ENCODE results near the gene MYL10. TPM values are rescaled to one million over a fixed set of nuclear protein-coding genes. Genes with fewer than 3 reads are reported as not detected.

Gene MYL10
- total RNA-seq, 4 donors from 2014 or later = not detected

DNA sequence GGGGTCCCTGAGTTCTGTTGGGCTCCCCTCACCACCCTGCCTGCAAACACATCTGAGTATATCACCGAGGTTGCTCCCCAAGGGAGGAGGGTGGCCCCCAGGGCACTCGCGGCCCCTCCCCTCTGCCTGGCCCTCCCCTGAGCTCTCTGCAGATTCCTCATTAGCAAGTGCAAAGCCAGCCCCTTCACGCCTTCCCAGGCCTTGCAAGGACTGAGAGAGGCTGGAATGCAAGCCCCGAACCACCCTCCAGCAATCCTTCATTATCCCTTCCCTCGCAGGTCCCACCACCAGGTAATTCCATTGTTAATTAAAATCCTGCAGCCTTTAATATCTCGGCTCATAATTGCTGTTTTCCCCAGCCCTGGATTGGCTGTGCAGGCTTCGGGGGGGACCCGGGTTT is 35.3 kb upstream of the MYL10 start:
- intact Hi-C loops (cut with DNase I; ENCODE audit: low total_unique reads) = no loop called here
- no peak overlapping the region for H3K4me3 ChIP-seq (ENCODE audit: low read depth, poor library complexity, severe bottlenecking)
- DNase-seq (ENCODE audit: low spot score in 2 of 2) = no peak
- 38 to 42% methylated on average over 8 of the region's 9 CpGs for WGBS, 2 donors
- TF ChIP-seq POLR2A (IDR thresholded peaks at IDR 0.05) = no peak
- TF ChIP-seq, protein P1, sequence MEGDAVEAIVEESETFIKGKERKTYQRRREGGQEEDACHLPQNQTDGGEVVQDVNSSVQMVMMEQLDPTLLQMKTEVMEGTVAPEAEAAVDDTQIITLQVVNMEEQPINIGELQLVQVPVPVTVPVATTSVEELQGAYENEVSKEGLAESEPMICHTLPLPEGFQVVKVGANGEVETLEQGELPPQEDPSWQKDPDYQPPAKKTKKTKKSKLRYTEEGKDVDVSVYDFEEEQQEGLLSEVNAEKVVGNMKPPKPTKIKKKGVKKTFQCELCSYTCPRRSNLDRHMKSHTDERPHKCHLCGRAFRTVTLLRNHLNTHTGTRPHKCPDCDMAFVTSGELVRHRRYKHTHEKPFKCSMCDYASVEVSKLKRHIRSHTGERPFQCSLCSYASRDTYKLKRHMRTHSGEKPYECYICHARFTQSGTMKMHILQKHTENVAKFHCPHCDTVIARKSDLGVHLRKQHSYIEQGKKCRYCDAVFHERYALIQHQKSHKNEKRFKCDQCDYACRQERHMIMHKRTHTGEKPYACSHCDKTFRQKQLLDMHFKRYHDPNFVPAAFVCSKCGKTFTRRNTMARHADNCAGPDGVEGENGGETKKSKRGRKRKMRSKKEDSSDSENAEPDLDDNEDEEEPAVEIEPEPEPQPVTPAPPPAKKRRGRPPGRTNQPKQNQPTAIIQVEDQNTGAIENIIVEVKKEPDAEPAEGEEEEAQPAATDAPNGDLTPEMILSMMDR (IDR thresholded peaks at IDR 0.05) = no peak

DNA sequence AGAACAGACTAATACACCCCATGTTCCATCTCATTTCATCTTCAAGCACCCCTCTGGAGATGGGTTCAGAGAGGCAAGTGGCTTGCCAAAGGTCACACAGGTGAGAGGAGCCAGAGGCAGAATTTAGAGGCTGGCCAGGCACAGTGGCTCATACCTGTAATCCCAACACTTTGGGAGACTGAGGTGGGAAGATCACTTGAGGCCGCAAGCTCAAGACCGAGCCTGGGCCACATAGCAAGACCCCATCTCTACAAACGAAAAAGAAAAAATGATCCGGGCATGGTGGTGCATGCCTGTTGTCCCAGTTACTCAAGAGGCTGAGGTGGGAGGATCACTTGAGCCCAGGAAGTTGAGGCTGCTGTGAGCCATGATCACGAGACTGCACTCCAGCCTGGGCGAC is 34.7 kb upstream of the MYL10 start:
- intact Hi-C loops (cut with DNase I; ENCODE audit: low total_unique reads) = no loop called here
- 80 to 93% methylated on average over 6 of the region's 6 CpGs for WGBS, 2 donors
- no peak for DNase-seq (ENCODE audit: low spot score in 2 of 2)
- TF ChIP-seq POLR2A (IDR thresholded peaks at IDR 0.05) = no peak
- TF ChIP-seq, protein P1 (IDR thresholded peaks at IDR 0.05) = no peak
- no peak overlapping the region for H3K4me3 ChIP-seq (ENCODE audit: low read depth, poor library complexity, severe bottlenecking)

DNA sequence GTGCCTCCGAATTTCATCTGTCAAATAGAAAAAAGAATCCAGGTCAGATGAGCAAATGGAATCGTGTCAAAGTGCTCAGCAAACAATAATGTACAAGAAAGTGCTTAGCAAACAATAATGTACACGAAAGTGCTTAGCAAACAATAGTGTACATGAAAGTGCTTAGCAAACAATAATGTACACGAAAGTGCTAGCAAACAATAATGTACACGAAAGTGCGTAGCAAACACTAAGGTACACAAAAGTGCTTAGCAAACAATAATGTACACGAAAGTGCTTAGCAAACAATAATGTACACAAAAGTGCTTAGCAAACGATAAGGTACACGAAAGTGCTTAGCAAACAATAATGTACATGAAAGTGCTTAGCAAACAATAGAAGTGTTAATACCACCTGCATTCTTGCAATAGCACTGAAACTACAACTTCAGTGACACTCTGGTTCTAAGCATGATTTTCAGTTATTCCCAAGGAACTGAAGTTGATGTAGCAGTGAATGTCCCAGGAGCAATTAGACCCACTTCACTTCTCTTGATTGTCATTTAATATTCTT is 33.4 kb upstream of the MYL10 start:
- TF ChIP-seq, protein P1 (IDR thresholded peaks at IDR 0.05) = no peak
- no peak for TF ChIP-seq POLR2A (IDR thresholded peaks at IDR 0.05)
- intact Hi-C loops (cut with DNase I; ENCODE audit: low total_unique reads) = no loop called here
- 83 to 85% methylated on average over 9 of the region's 9 CpGs for WGBS, 2 donors
- H3K4me3 ChIP-seq (ENCODE audit: low read depth, poor library complexity, severe bottlenecking) = no peak overlapping the region
- no peak for DNase-seq (ENCODE audit: low spot score in 2 of 2)

DNA sequence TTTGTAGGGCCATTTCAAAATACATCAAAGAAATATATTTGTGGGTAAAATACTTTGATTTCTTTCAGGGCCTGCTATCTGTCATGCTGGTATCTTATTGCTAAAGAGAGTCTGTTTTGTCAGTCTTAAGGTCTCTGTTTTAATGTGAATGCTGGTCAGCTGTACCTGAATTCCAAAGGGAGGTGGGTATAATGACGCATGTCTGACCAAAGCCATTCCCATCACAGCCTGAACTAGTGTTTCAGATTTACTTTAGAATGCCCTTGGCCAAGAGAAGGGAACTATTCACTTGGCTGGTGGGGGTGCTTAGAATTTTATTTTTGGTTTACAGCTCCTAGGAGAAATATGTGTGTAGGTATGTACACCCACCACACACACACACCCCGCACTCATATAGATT is 30.6 kb upstream of the MYL10 start:
- intact Hi-C loops (cut with DNase I; ENCODE audit: low total_unique reads) = no loop called here
- no peak overlapping the region for H3K4me3 ChIP-seq (ENCODE audit: low read depth, poor library complexity, severe bottlenecking)
- DNase-seq (ENCODE audit: low spot score in 2 of 2) = no peak
- TF ChIP-seq, protein P1 (IDR thresholded peaks at IDR 0.05) = no peak
- no peak for TF ChIP-seq POLR2A (IDR thresholded peaks at IDR 0.05)
- WGBS, 2 donors = 85 to 88% methylated on average over 2 of the region's 2 CpGs

DNA sequence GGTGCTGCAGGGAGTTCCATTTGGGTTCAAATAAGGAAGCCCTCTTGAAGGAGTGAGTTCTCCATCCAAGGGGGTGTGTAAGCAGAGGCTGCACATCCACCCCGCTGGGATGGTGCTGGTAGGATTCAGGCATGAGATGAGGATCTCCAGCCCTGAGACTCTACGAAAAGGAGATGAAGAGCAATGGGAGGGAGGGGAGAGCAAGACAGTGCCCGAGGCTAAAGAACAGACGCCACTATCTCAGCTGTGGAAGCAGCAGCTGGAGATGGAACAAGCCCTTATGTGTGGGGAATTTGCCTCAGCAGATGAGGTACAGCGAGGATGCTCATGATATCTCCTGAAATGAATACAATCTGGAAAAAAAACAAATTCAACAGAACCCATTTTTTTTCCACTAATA is 28.1 kb upstream of the MYL10 start:
- H3K4me3 ChIP-seq (ENCODE audit: low read depth, poor library complexity, severe bottlenecking) = no peak overlapping the region

More for the DNA sequence above, 28.1 kb upstream of the MYL10 start:
- no peak for TF ChIP-seq POLR2A (IDR thresholded peaks at IDR 0.05)
- TF ChIP-seq, protein P1 (IDR thresholded peaks at IDR 0.05) = no peak
- DNase-seq (ENCODE audit: low spot score in 2 of 2) = no peak
- WGBS, 2 donors = 40 to 57% methylated on average over 5 of the region's 5 CpGs
- intact Hi-C loops (cut with DNase I; ENCODE audit: low total_unique reads) = no loop called here

All from lower leg skin (tissue), 4 donors.